Activated T-helper 1 cell treated with Interleukin-2 at 50 U/mL for 16 hours (primary cell): ENCODE measurements around the gene COMMD3.
A peak's percentile ranks its signal among the peaks of the same experiment; 100 is the strongest.
"Not testable (repeated sequence)": the region's sequence is repeated elsewhere in the genome, so short reads cannot be mapped to it uniquely, and the experiment has no call there.

Experiments used
- DNase-seq: peaks from one replicate; pipeline ENCODE4 v3.0.0-alpha.2; 2020; ENCODE audit warnings: low read depth

COMMD3 gene

GRCh38 chr10:22316286-22317075 lies at the start of gene COMMD3:
Gene COMMD3 (plus strand): TSS chr10:22316388. CDS start chr10:22316418, 30 bp downstream.
- peak; percentile 69 for DNase-seq

GRCh38 chr10:22268503-22268902 lies 47.7 kb upstream of the COMMD3 start:
- no peak for DNase-seq

GRCh38 chr10:22271786-22272185 lies 44.4 kb upstream of the COMMD3 start:
- no peak for DNase-seq

GRCh38 chr10:22278441-22278782 lies 37.8 kb upstream of the COMMD3 start:
- no peak for DNase-seq

- DNase-seq: no peak
Measured at GRCh38 chr10:22280078-22280477, 36.1 kb upstream of the COMMD3 start.

- DNase-seq: no peak
Measured at GRCh38 chr10:22285130-22285529, 31.1 kb upstream of the COMMD3 start.

- no peak for DNase-seq
Measured at GRCh38 chr10:22293747-22294404, 22.3 kb upstream of the COMMD3 start.

GRCh38 chr10:22294694-22295093 lies 21.5 kb upstream of the COMMD3 start:
- DNase-seq: no peak

GRCh38 chr10:22301193-22301592 lies 15.0 kb upstream of the COMMD3 start:
- no peak for DNase-seq

GRCh38 chr10:22303461-22303860 lies 12.7 kb upstream of the COMMD3 start:
- no peak for DNase-seq

GRCh38 chr10:22305721-22306120 lies 10.5 kb upstream of the COMMD3 start:
- no peak for DNase-seq

- no peak for DNase-seq
Measured at GRCh38 chr10:22308390-22308789, 7.8 kb upstream of the COMMD3 start.

GRCh38 chr10:22309180-22310000 lies 6.8 kb upstream of the COMMD3 start:
- no peak for DNase-seq

- not testable (repeated sequence) for DNase-seq
Measured at GRCh38 chr10:22310012-22310411, 6.2 kb upstream of the COMMD3 start.

- no peak for DNase-seq
Measured at GRCh38 chr10:22310928-22311327, 5.3 kb upstream of the COMMD3 start.

GRCh38 chr10:22314852-22315251 lies 1.3 kb upstream of the COMMD3 start:
- no peak for DNase-seq

GRCh38 chr10:22315455-22316285 lies 518 bp upstream of the COMMD3 start:
- DNase-seq: no peak

GRCh38 chr10:22317076-22317370 lies 835 bp downstream of the COMMD3 start:
- no peak for DNase-seq

- no peak for DNase-seq
Measured at GRCh38 chr10:22317771-22318565, 1.8 kb downstream of the COMMD3 start.

- no peak for DNase-seq
Measured at GRCh38 chr10:22318772-22319171, 2.6 kb downstream of the COMMD3 start.

GRCh38 chr10:22319547-22319979 lies 3.4 kb downstream of the COMMD3 start:
- DNase-seq: no peak
